Keratinocyte (primary cell): ENCODE results near the gene SRRM5. TPM values are rescaled to one million over a fixed set of nuclear protein-coding genes. Genes with fewer than 3 reads are reported as not detected.

Source experiments
- DNase-seq: peaks from one replicate; pipeline ENCODE4 v3.0.0-alpha.2; 2011; ENCODE audit warnings: low read depth, missing footprints, low spot score
- FAIRE-seq: peaks from 2 replicates; lab custom pipeline; 2011; peaks lifted over from hg19 to GRCh38; lab: Jason Lieb, UNC
- H2AFZ ChIP-seq: 2 replicates; pipeline ENCODE4 v1.6.0; 2012; ENCODE audit warnings: low read length, control low read depth, inconsistent platforms; ENCODE audit not compliant: control insufficient read depth
- H3K27ac ChIP-seq: 2 replicates; pipeline ENCODE4 v1.5.1; 2011; ENCODE audit warnings: low read length; ENCODE audit not compliant: control insufficient read depth, insufficient read depth
- H3K27me3 ChIP-seq: 3 replicates; pipeline ENCODE4 v1.6.0; 2011; ENCODE audit warnings: low read length; ENCODE audit not compliant: control insufficient read depth, insufficient read depth; ENCODE audit errors: extremely low read depth
- H3K36me3 ChIP-seq, 2 experiments: 2 replicates in 1 of 2; 3 replicates in 1 of 2; pipeline ENCODE4 v1.5.1; 2011; ENCODE audit warnings: low read length in 2 of 2, mild to moderate bottlenecking in 1 of 2; ENCODE audit not compliant: control insufficient read depth in 2 of 2, insufficient read depth in 2 of 2; ENCODE audit errors: extremely low read depth in 1 of 2
- H3K4me1 ChIP-seq: 3 replicates; pipeline ENCODE4 v1.5.1; 2011; ENCODE audit warnings: low read length; ENCODE audit not compliant: control insufficient read depth, insufficient read depth; ENCODE audit errors: extremely low read depth
- H3K4me2 ChIP-seq: 3 replicates; pipeline ENCODE4 v1.6.0; 2011; ENCODE audit warnings: low read depth, low read length; ENCODE audit not compliant: control insufficient read depth, insufficient read depth; ENCODE audit errors: extremely low read depth
- H3K4me3 ChIP-seq, 3 experiments: fragments of 200-600 bp in 1 of 3; sonication (generic) in 1 of 3; 2 replicates in 2 of 3; 3 replicates in 1 of 3; pipeline ENCODE4 v1.5.1; 2011 to 2016; ENCODE audit warnings: low read length in 3 of 3, mild to moderate bottlenecking in 3 of 3, control low read depth in 2 of 3, inconsistent platforms in 1 of 3, low read depth in 1 of 3, mixed read lengths in 1 of 3, mixed run types in 1 of 3, moderate library complexity in 1 of 3; ENCODE audit not compliant: control insufficient read depth in 2 of 3, insufficient read depth in 2 of 3; ENCODE audit errors: extremely low read depth in 1 of 3
- H3K79me2 ChIP-seq: 2 replicates; pipeline ENCODE4 v1.6.0; 2012; ENCODE audit warnings: low read length; ENCODE audit not compliant: control insufficient read depth, insufficient read depth
- H3K9ac ChIP-seq: 3 replicates; pipeline ENCODE4 v1.6.0; 2011; ENCODE audit warnings: low read length; ENCODE audit not compliant: control insufficient read depth, insufficient read depth; ENCODE audit errors: extremely low read depth
- H3K9me1 ChIP-seq: 3 replicates; pipeline ENCODE4 v1.6.0; 2011; ENCODE audit warnings: low read length; ENCODE audit not compliant: control insufficient read depth, insufficient read depth; ENCODE audit errors: extremely low read depth
- H3K9me3 ChIP-seq: 2 replicates; pipeline ENCODE4 v1.5.1; 2012; ENCODE audit warnings: low read depth, low read length; ENCODE audit not compliant: control insufficient read depth
- H4K20me1 ChIP-seq: 3 replicates; pipeline ENCODE4 v1.6.0; 2011; ENCODE audit warnings: low read length; ENCODE audit not compliant: control insufficient read depth, insufficient read depth; ENCODE audit errors: extremely low read depth
- EZH2 ChIP-seq: IDR thresholded peaks from one replicate; pipeline ENCODE4 v1.6.1; 2012; ENCODE audit warnings: inconsistent platforms, mild to moderate bottlenecking, low read length, moderate library complexity
- dilution Hi-C: fragments of 300-500 bp; cut with MboI; formaldehyde crosslinking; loops from one replicate; pipeline ENCODE4 v1.7.0; 2020; ENCODE audit warnings: low sequenced_read_pairs; ENCODE audit not compliant: extremely low pct_ligation_motif_present
- polyA plus RNA-seq, 5 experiments: library from polyadenylated mRNA; depleted of rRNA in 3 of 5; stranded (reverse) in 3 of 5; stranded (forward) in 1 of 5; unstranded in 1 of 5; fragments of >200 nt; gene quantifications; 1 replicate in 1 of 5; 2 replicates in 3 of 5; 3 replicates in 1 of 5; pipeline versions ENCODE4 v1.2.1 to v1.2.3, GENCODE V29; 2011 to 2012; ENCODE audit warnings: missing spikeins in 2 of 5, low read depth in 1 of 5, low replicate concordance in 1 of 5
- TF ChIP-seq, protein P1 (sequence below), 3 experiments: IDR thresholded peaks in 1 of 3; conservative IDR thresholded peaks in 1 of 3; optimal IDR thresholded peaks in 1 of 3; 2 replicates in 2 of 3; 3 replicates in 1 of 3; pipeline versions ENCODE3 to v1.5.1; 2011; ENCODE audit warnings: low read length in 3 of 3, mild to moderate bottlenecking in 3 of 3, moderate library complexity in 2 of 3, control low read depth in 1 of 3, inconsistent platforms in 1 of 3; ENCODE audit not compliant: insufficient read depth in 2 of 3; ENCODE audit errors: extremely low read depth in 1 of 3

Gene SRRM5
- polyA plus RNA-seq, 1 donor (not counting 4 experiments of a cell fraction or from before 2014, with no cell fraction given), result 0.03 TPM

- Histone ChIP-seq H3K4me2 (peak overlapping the region; percentile 98), H3K4me3 (peak overlapping the region; percentile 45 to 80 (median 65)), H3K9ac (peak overlapping the region; percentile 90), H3K27me3 (no peaks in the 10 kb centered on the region), H3K27ac (peak overlapping the region; percentile 84), H3K9me3 (no peaks in the 10 kb centered on the region), H4K20me1 (no peaks in the 10 kb centered on the region), H3K36me3 (peaks cover 0 to 4% of the 10 kb centered on the region in 2 experiments), H3K4me1 (peaks cover 21% of the 10 kb centered on the region), H2AFZ (peak overlapping the region; percentile 92), H3K9me1 (no peaks in the 10 kb centered on the region), H3K79me2 (peaks cover 16% of the 10 kb centered on the region)
- DNase-seq, result no peak
- no peak for TF ChIP-seq EZH2
- TF ChIP-seq, protein P1, sequence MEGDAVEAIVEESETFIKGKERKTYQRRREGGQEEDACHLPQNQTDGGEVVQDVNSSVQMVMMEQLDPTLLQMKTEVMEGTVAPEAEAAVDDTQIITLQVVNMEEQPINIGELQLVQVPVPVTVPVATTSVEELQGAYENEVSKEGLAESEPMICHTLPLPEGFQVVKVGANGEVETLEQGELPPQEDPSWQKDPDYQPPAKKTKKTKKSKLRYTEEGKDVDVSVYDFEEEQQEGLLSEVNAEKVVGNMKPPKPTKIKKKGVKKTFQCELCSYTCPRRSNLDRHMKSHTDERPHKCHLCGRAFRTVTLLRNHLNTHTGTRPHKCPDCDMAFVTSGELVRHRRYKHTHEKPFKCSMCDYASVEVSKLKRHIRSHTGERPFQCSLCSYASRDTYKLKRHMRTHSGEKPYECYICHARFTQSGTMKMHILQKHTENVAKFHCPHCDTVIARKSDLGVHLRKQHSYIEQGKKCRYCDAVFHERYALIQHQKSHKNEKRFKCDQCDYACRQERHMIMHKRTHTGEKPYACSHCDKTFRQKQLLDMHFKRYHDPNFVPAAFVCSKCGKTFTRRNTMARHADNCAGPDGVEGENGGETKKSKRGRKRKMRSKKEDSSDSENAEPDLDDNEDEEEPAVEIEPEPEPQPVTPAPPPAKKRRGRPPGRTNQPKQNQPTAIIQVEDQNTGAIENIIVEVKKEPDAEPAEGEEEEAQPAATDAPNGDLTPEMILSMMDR (optimal IDR thresholded peaks at IDR 0.05 in 1 of 3, IDR thresholded peaks at IDR 0.05 in 1 of 3, conservative IDR thresholded peaks at IDR 0.05 in 1 of 3; ENCODE audit: extremely low read depth in 1 of 3, insufficient read depth in 2 of 3, low read length in 3 of 3), result no peak
- dilution Hi-C loops, result no loop called here
- FAIRE-seq, result no peak
Measured at GRCh38 chr19:43575955-43576878, 35.7 kb upstream of the SRRM5 start.

GRCh38 chr19:43578787-43579186 is 33.1 kb upstream of the SRRM5 start:
- Histone ChIP-seq H3K4me1 (peaks cover 21% of the 10 kb centered on the region), H3K9me1 (no peaks in the 10 kb centered on the region), H3K9ac (no peak overlapping the region), H3K36me3 (no peaks in the 10 kb centered on the region), H3K79me2 (peaks cover 10% of the 10 kb centered on the region), H3K27ac (no peak overlapping the region), H3K9me3 (no peaks in the 10 kb centered on the region), H3K4me2 (no peak overlapping the region), H4K20me1 (no peaks in the 10 kb centered on the region), H3K4me3 (no peak overlapping the region), H2AFZ (no peak overlapping the region), H3K27me3 (no peaks in the 10 kb centered on the region)
- dilution Hi-C loops, result no loop called here
- FAIRE-seq (no peak), DNase-seq (no peak)
- no peak for TF ChIP-seq EZH2
- TF ChIP-seq, protein P1 (optimal IDR thresholded peaks at IDR 0.05 in 1 of 3, IDR thresholded peaks at IDR 0.05 in 1 of 3, conservative IDR thresholded peaks at IDR 0.05 in 1 of 3; ENCODE audit: extremely low read depth in 1 of 3, insufficient read depth in 2 of 3, low read length in 3 of 3), result no peak
